ENCODE results near the gene HNRNPH2. TPM values are rescaled to one million over a fixed set of nuclear protein-coding genes. Genes with fewer than 3 reads are reported as not detected.
A peak's percentile ranks its signal among the peaks of the same experiment; 100 is the strongest.

The HNRNPH2 gene
- total RNA-seq, 1 experiment from 2014 or later = 48.8 TPM

DNA sequence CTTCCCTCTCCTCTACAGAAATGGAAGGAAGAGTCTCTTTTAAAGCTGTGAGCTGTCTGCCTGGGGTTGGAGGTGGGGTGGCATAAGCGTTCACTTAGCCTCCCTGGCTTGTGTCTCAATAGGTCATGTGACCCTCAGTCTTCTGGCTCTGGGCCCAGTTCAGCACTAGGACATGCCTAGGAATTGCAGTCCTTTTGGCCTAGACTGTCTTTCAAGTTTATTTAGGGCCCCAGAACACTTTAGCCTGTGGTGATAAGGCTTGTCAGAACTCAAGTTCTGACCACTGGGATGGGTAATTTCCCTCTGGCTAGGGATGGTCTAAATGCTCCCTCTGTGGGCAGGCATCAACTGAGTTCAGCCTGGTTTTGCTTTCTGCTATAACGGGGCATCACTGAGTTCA, 42.9 kb downstream of the HNRNPH2 start:
- ChIA-PET POLR2A (ENCODE audit: low non-redundant PET) (no interaction called here), CTCF (no interaction called here)
- Histone ChIP-seq H3K36me3 (ENCODE audit: insufficient read depth, low read length, poor library complexity, severe bottlenecking) (no peaks in the 10 kb centered on the region), H3K4me3 (ENCODE audit: low read depth, low read length, poor library complexity, severe bottlenecking) (no peak overlapping the region), H3K27ac (ENCODE audit: low read depth, low read length, poor library complexity, severe bottlenecking) (no peak overlapping the region), H3K27me3 (replicated peaks; ENCODE audit: insufficient read depth, low read depth, low read length, poor library complexity) (no peaks in the 10 kb centered on the region), H3K9me3 (ENCODE audit: low read depth, low read length, poor library complexity, severe bottlenecking) (no peaks in the 10 kb centered on the region), H3K4me1 (ENCODE audit: insufficient read depth, low read length, poor library complexity, severe bottlenecking) (no peaks in the 10 kb centered on the region)
- BruUV-seq (replicated peaks) = no TSS peak
- no peak for DNase-seq (ENCODE audit: low spot score)
- intact Hi-C loops (cut with micrococcal nuclease; ENCODE audit: unreplicated experiment) = no loop called here
- TF ChIP-seq, protein P1, sequence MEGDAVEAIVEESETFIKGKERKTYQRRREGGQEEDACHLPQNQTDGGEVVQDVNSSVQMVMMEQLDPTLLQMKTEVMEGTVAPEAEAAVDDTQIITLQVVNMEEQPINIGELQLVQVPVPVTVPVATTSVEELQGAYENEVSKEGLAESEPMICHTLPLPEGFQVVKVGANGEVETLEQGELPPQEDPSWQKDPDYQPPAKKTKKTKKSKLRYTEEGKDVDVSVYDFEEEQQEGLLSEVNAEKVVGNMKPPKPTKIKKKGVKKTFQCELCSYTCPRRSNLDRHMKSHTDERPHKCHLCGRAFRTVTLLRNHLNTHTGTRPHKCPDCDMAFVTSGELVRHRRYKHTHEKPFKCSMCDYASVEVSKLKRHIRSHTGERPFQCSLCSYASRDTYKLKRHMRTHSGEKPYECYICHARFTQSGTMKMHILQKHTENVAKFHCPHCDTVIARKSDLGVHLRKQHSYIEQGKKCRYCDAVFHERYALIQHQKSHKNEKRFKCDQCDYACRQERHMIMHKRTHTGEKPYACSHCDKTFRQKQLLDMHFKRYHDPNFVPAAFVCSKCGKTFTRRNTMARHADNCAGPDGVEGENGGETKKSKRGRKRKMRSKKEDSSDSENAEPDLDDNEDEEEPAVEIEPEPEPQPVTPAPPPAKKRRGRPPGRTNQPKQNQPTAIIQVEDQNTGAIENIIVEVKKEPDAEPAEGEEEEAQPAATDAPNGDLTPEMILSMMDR (conservative IDR thresholded peaks at IDR 0.05; ENCODE audit: low read depth, low read length) = no peak
- no peak for TF ChIP-seq EZH2 (IDR thresholded peaks at IDR 0.05; ENCODE audit: borderline replicate concordance, low read depth, low read length, poor library complexity, severe bottlenecking)

DNA sequence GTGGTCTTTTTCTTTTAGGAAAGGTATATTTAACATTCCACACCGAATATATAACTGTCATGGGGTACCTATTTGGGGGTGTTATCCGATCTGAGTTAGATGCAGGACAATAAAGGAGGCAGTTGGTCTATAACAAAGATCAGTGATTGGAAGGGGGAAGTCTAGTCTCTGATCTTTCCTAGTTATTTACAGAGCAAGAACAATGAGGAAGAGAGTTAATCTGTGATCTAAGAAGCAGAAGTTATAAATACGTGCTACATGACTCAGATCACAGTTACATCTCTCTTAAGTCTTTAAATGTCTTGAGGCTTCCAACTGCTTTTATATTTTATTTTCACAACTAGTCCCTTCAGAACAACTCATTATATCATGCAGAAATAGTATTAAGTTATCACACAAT, 44.0 kb downstream of the HNRNPH2 start:
- no peak for DNase-seq (ENCODE audit: low spot score)
- H3K27ac ChIP-seq (ENCODE audit: low read depth, low read length, poor library complexity, severe bottlenecking) = no peak overlapping the region
- intact Hi-C loops (cut with micrococcal nuclease; ENCODE audit: unreplicated experiment) = no loop called here
- no peaks in the 10 kb centered on the region for H3K27me3 ChIP-seq (replicated peaks; ENCODE audit: insufficient read depth, low read depth, low read length, poor library complexity)
- no TSS peak for BruUV-seq (replicated peaks)
- no peaks in the 10 kb centered on the region for H3K9me3 ChIP-seq (ENCODE audit: low read depth, low read length, poor library complexity, severe bottlenecking)
- no peaks in the 10 kb centered on the region for H3K36me3 ChIP-seq (ENCODE audit: insufficient read depth, low read length, poor library complexity, severe bottlenecking)
- ChIA-PET POLR2A (ENCODE audit: low non-redundant PET) (no interaction called here), CTCF (no interaction called here)
- H3K4me1 ChIP-seq (ENCODE audit: insufficient read depth, low read length, poor library complexity, severe bottlenecking) = no peaks in the 10 kb centered on the region
- TF ChIP-seq, protein P1 (conservative IDR thresholded peaks at IDR 0.05; ENCODE audit: low read depth, low read length) = no peak
- TF ChIP-seq EZH2 (IDR thresholded peaks at IDR 0.05; ENCODE audit: borderline replicate concordance, low read depth, low read length, poor library complexity, severe bottlenecking) = no peak
- no peak overlapping the region for H3K4me3 ChIP-seq (ENCODE audit: low read depth, low read length, poor library complexity, severe bottlenecking)

DNA sequence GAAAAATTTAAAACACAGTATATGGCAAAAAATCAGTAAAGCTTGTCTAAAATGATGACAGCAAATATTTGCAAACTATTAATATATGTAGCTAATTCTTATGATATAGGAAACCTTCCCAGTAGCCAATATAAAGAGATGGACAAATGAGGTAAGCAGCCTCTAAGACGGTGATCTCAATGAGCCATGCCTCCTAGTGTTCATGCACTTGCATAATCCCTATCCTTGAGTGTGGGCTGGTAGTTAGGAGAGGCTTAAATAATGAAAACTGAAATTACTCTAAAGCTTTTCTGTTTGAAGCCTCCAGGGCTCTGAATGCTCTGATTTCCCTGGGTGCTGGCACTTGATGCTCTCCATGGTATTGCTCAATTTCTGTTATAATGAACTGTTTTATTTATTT, 52.6 kb downstream of the HNRNPH2 start:
- no peaks in the 10 kb centered on the region for H3K4me1 ChIP-seq (ENCODE audit: insufficient read depth, low read length, poor library complexity, severe bottlenecking)
- no peaks in the 10 kb centered on the region for H3K27me3 ChIP-seq (replicated peaks; ENCODE audit: insufficient read depth, low read depth, low read length, poor library complexity)
- ChIA-PET CTCF (no interaction called here), POLR2A (ENCODE audit: low non-redundant PET) (interaction anchor here (0.6 kb wide), 1 partner anchor 22 kb away, joined by 3 read pairs; no protein-coding TSS in a partner anchor)
- TF ChIP-seq EZH2 (IDR thresholded peaks at IDR 0.05; ENCODE audit: borderline replicate concordance, low read depth, low read length, poor library complexity, severe bottlenecking) = no peak
- TF ChIP-seq, protein P1 (conservative IDR thresholded peaks at IDR 0.05; ENCODE audit: low read depth, low read length) = no peak
- H3K4me3 ChIP-seq (ENCODE audit: low read depth, low read length, poor library complexity, severe bottlenecking) = no peak overlapping the region
- intact Hi-C loops (cut with micrococcal nuclease; ENCODE audit: unreplicated experiment) = no loop called here
- DNase-seq (ENCODE audit: low spot score) = peak; percentile 23
- no peaks in the 10 kb centered on the region for H3K36me3 ChIP-seq (ENCODE audit: insufficient read depth, low read length, poor library complexity, severe bottlenecking)
- no TSS peak for BruUV-seq (replicated peaks)
- no peak overlapping the region for H3K27ac ChIP-seq (ENCODE audit: low read depth, low read length, poor library complexity, severe bottlenecking)
- H3K9me3 ChIP-seq (ENCODE audit: low read depth, low read length, poor library complexity, severe bottlenecking) = no peaks in the 10 kb centered on the region

Measured in A673 (cell line).